H1 (cell line): ENCODE results near the gene SLC7A14. TPM values are rescaled to one million over a fixed set of nuclear protein-coding genes. Genes with fewer than 3 reads are reported as not detected.

Source experiments
- CTCF ChIA-PET: fragments of 300-600 bp; sonication (Branson Sonifier 250); formaldehyde crosslinking; loops from one replicate; lab custom pipeline; 2021; ENCODE audit not compliant: partially characterized antibody; lab: Charles Lee
- POLR2A ChIA-PET: fragments of 300-600 bp; sonication (Branson Sonifier 250); formaldehyde crosslinking; loops from one replicate; lab custom pipeline; 2021; ENCODE audit warnings: inconsistent platforms; ENCODE audit not compliant: partially characterized antibody; lab: Charles Lee
- DNase-seq, 2 experiments: peaks; one replicate each; pipeline versions ENCODE4 v3.0.0 to v3.0.0-alpha.2; 2010 to 2022; ENCODE audit warnings: low spot score in 2 of 2, low read depth in 1 of 2, mixed read lengths in 1 of 2
- FAIRE-seq: peaks from 2 replicates; lab custom pipeline; 2011; peaks lifted over from hg19 to GRCh38; lab: Jason Lieb, UNC
- H2AFZ ChIP-seq: 2 replicates; pipeline ENCODE4 v1.8.1; 2012; ENCODE audit warnings: low read length, inconsistent platforms
- H2AK5ac ChIP-seq: 2 replicates; pipeline ENCODE4 v1.6.1; 2013; ENCODE audit warnings: low read depth, low read length
- H2BK120ac ChIP-seq: replicated peaks from 2 replicates; pipeline ENCODE3; 2013; ENCODE audit warnings: low read depth, low read length, inconsistent platforms
- H2BK12ac ChIP-seq: 2 replicates; pipeline ENCODE4 v1.6.1; 2013; ENCODE audit warnings: low read depth, low read length
- H2BK15ac ChIP-seq: 2 replicates; pipeline ENCODE4 v1.6.1; 2013; ENCODE audit warnings: low read length
- H2BK20ac ChIP-seq: 2 replicates; pipeline ENCODE4 v1.6.1; 2013; ENCODE audit warnings: low read length
- H2BK5ac ChIP-seq: 2 replicates; pipeline ENCODE4 v1.6.1; 2013; ENCODE audit warnings: low read depth, low read length
- H3K14ac ChIP-seq: 2 replicates; pipeline ENCODE4 v1.6.1; 2013; ENCODE audit warnings: inconsistent platforms; ENCODE audit not compliant: insufficient read length
- H3K18ac ChIP-seq: 2 replicates; pipeline ENCODE4 v1.6.1; 2013; ENCODE audit warnings: low read length; ENCODE audit errors: extremely low read depth
- H3K23ac ChIP-seq: 2 replicates; pipeline ENCODE4 v1.6.1; 2013; ENCODE audit warnings: inconsistent platforms; ENCODE audit not compliant: insufficient read length
- H3K23me2 ChIP-seq: 2 replicates; pipeline ENCODE4 v1.6.1; 2013; ENCODE audit warnings: low read depth, low read length
- H3K27ac ChIP-seq: 2 replicates; pipeline ENCODE4 v1.6.1; 2011; ENCODE audit warnings: low read depth, low read length, inconsistent platforms
- H3K27me3 ChIP-seq, 4 experiments: replicated peaks in 1 of 4; 1 replicate in 1 of 4; 2 replicates in 3 of 4; pipeline versions ENCODE4 v1.6.1 to v1.8.1; 2011 to 2013; ENCODE audit warnings: low read length in 3 of 4, mild to moderate bottlenecking in 3 of 4, inconsistent platforms in 2 of 4, mixed read lengths in 2 of 4, moderate library complexity in 1 of 4; ENCODE audit not compliant: control insufficient read depth in 3 of 4, insufficient read depth in 3 of 4; ENCODE audit errors: extremely low read depth in 1 of 4
- H3K36me3 ChIP-seq, 4 experiments: 2 replicates each; pipeline versions ENCODE4 v1.6.1 to v1.8.1; 2011 to 2013; ENCODE audit warnings: mild to moderate bottlenecking in 4 of 4, low read length in 3 of 4, moderate library complexity in 2 of 4, control low read depth in 1 of 4, inconsistent platforms in 1 of 4; ENCODE audit not compliant: insufficient read depth in 4 of 4, control insufficient read depth in 2 of 4
- H3K4ac ChIP-seq: replicated peaks from 2 replicates; pipeline ENCODE3; 2013; ENCODE audit warnings: low read length, low read depth, mixed read lengths, inconsistent platforms; ENCODE audit not compliant: insufficient read length
- H3K4me1 ChIP-seq, 4 experiments: replicated peaks in 1 of 4; 1 replicate in 1 of 4; 2 replicates in 3 of 4; pipeline versions ENCODE4 v1.6.1 to v1.8.1; 2011 to 2013; ENCODE audit warnings: low read length in 3 of 4, inconsistent platforms in 2 of 4, mixed read lengths in 1 of 4; ENCODE audit not compliant: insufficient read depth in 4 of 4, control insufficient read depth in 3 of 4
- H3K4me2 ChIP-seq, 2 experiments: 2 replicates each; pipeline versions ENCODE4 v1.6.1 to v1.8.1; 2011 to 2013; ENCODE audit warnings: low read depth in 2 of 2, low read length in 2 of 2, control low read depth in 1 of 2, inconsistent platforms in 1 of 2, mild to moderate bottlenecking in 1 of 2; ENCODE audit not compliant: insufficient read depth in 1 of 2
- H3K4me3 ChIP-seq, 4 experiments: fragments of 200-600, 300-600 bp in 1 of 4; sonication (generic), shearing (Covaris generic), sonication (Bioruptor Twin) in 1 of 4; 2 replicates each; pipeline versions ENCODE4 v1.5.1 to v1.8.1; 2011 to 2016; ENCODE audit warnings: low read length in 4 of 4, low read depth in 3 of 4, control low read depth in 2 of 4, inconsistent platforms in 2 of 4, mild to moderate bottlenecking in 2 of 4, mixed read lengths in 1 of 4, moderate library complexity in 1 of 4; ENCODE audit not compliant: insufficient read depth in 2 of 4; ENCODE audit errors: extremely low read depth in 1 of 4
- H3K56ac ChIP-seq: replicated peaks from 2 replicates; pipeline ENCODE3; 2013; ENCODE audit warnings: low read depth, mild to moderate bottlenecking, mixed read lengths, low read length, inconsistent platforms; ENCODE audit not compliant: insufficient read length
- H3K79me1 ChIP-seq: 2 replicates; pipeline ENCODE4 v1.6.1; 2013; ENCODE audit warnings: low read depth, low read length, control low read depth
- H3K79me2 ChIP-seq, 2 experiments: 2 replicates each; pipeline versions ENCODE4 v1.6.1 to v1.8.1; 2012 to 2013; ENCODE audit warnings: low read length in 2 of 2, mild to moderate bottlenecking in 2 of 2, inconsistent platforms in 1 of 2; ENCODE audit not compliant: insufficient read depth in 2 of 2, control insufficient read depth in 1 of 2
- H3K9ac ChIP-seq, 4 experiments: replicated peaks in 1 of 4; 1 replicate in 1 of 4; 2 replicates in 3 of 4; pipeline versions ENCODE4 v1.6.1 to v1.8.1; 2011 to 2013; ENCODE audit warnings: low read depth in 3 of 4, low read length in 3 of 4, control low read depth in 2 of 4, mild to moderate bottlenecking in 2 of 4, moderate library complexity in 2 of 4, inconsistent platforms in 1 of 4; ENCODE audit errors: extremely low read depth in 1 of 4
- H3K9me3 ChIP-seq, 2 experiments: 2 replicates each; pipeline versions ENCODE4 v1.6.1 to v1.8.1; 2012 to 2013; ENCODE audit warnings: mild to moderate bottlenecking in 2 of 2, moderate library complexity in 2 of 2, control low read depth in 1 of 2, inconsistent platforms in 1 of 2, low read depth in 1 of 2, low read length in 1 of 2, mixed read lengths in 1 of 2; ENCODE audit not compliant: insufficient read depth in 2 of 2
- H4K20me1 ChIP-seq, 2 experiments: replicated peaks in 1 of 2; 2 replicates each; pipeline versions ENCODE3 to v1.8.1; 2011 to 2013; ENCODE audit warnings: inconsistent platforms in 2 of 2, low read length in 2 of 2, mild to moderate bottlenecking in 1 of 2; ENCODE audit not compliant: insufficient read depth in 2 of 2, control insufficient read depth in 1 of 2
- H4K5ac ChIP-seq: 2 replicates; pipeline ENCODE4 v1.6.1; 2013; ENCODE audit warnings: low read length, low read depth, mixed read lengths, inconsistent platforms; ENCODE audit not compliant: insufficient read length
- H4K8ac ChIP-seq: 2 replicates; pipeline ENCODE4 v1.8.0; 2013; ENCODE audit warnings: mild to moderate bottlenecking, moderate library complexity, low read length, inconsistent platforms; ENCODE audit not compliant: insufficient read depth; ENCODE audit errors: extremely low read depth
- H4K91ac ChIP-seq: replicated peaks from 2 replicates; pipeline ENCODE3; 2013; ENCODE audit warnings: low read length, mixed read lengths, inconsistent platforms; ENCODE audit not compliant: insufficient read length
- ATF2 ChIP-seq: IDR thresholded peaks from 2 replicates; pipeline ENCODE4 v1.6.1; 2012; ENCODE audit warnings: low read length, inconsistent platforms
- HDAC6 ChIP-seq: IDR thresholded peaks from one replicate; pipeline ENCODE4 v1.7.1; 2012; ENCODE audit warnings: low read depth, mild to moderate bottlenecking, inconsistent platforms, low read length, moderate library complexity
- WGBS, 2 experiments: shearing (Covaris generic) in 1 of 2; methylation state at CpG; one replicate each; pipeline versions ENCODE4 v1.1.6 to v1.1.7; 2013 to 2015; ENCODE audit warnings: low lambda C conversion rate in 2 of 2, mixed read lengths in 2 of 2, inconsistent platforms in 1 of 2, low coverage in 1 of 2, missing lambda C conversion rate in 1 of 2; ENCODE audit not compliant: insufficient replicate concordance in 2 of 2, insufficient coverage in 1 of 2, insufficient read length in 1 of 2; ENCODE audit errors: extremely low coverage in 1 of 2, missing lambda C conversion rate in 1 of 2; 5-methylcytosine and 5-hydroxymethylcytosine counted together
- polyA plus RNA-seq, 7 experiments: library from polyadenylated mRNA; depleted of rRNA in 3 of 7; stranded (reverse) in 5 of 7; unstranded in 2 of 7; fragments of >200 nt in 5 of 7; fragments of 200-250 nt in 2 of 7; gene quantifications; 1 replicate in 5 of 7; 2 replicates in 1 of 7; 4 replicates in 1 of 7; pipeline versions ENCODE4 v1.2.1 to v1.2.3, GENCODE V29; 2011 to 2013; ENCODE audit warnings: missing spikeins in 2 of 7, mixed read lengths in 2 of 7
- total RNA-seq: library from RNA; stranded (reverse); fragmentation: NEBNext Ultra II Directional; extraction: Animal tissue kit (Norgen Biotek cat#: 25700); gene quantifications from 2 replicates; pipeline ENCODE4 v1.2.1, GENCODE V29; 2021

SLC7A14 gene
- total and polyA plus RNA-seq, 2 of the 8 experiments (the other 6 are each of a cell fraction or from before 2014, with no cell fraction given): 0.21 to 0.95 TPM

GRCh38 chr3:170529912-170530311, 56.0 kb downstream of the SLC7A14 start:
- H3K4me2 ChIP-seq: no peak overlapping the region
- FAIRE-seq (no peak), DNase-seq (no peak)
- H2BK12ac ChIP-seq: no peak overlapping the region
- H3K79me1 ChIP-seq: no peaks in the 10 kb centered on the region
- H4K91ac ChIP-seq: no peak overlapping the region
- H3K14ac ChIP-seq: no peak overlapping the region
- 85% methylated on average over 4 of the region's 4 CpGs; no CpG with 5 or more reads in 1 of the 2 experiments for WGBS, 2 experiments
- no peak overlapping the region for H2BK15ac ChIP-seq
- H3K23me2 ChIP-seq: no peaks in the 10 kb centered on the region
- no peak overlapping the region for H2AFZ ChIP-seq
- peaks cover 0 to 4% (median 1%) of the 10 kb centered on the region in 4 experiments; a peak in 1 of 7 replicates for H3K4me1 ChIP-seq
- H3K9ac ChIP-seq: no peak overlapping the region
- H2BK5ac ChIP-seq: no peak overlapping the region
- H3K23ac ChIP-seq: no peak overlapping the region
- H3K4me3 ChIP-seq: no peak overlapping the region
- no peak overlapping the region for H3K18ac ChIP-seq
- H2BK120ac ChIP-seq: no peak overlapping the region
- H2BK20ac ChIP-seq: no peak overlapping the region
- H3K36me3 ChIP-seq: no peaks in the 10 kb centered on the region
- no peak overlapping the region for H4K8ac ChIP-seq
- H3K27ac ChIP-seq: no peak overlapping the region
- H4K5ac ChIP-seq: no peak overlapping the region
- H3K79me2 ChIP-seq: no peaks in the 10 kb centered on the region
- H4K20me1 ChIP-seq: no peaks in the 10 kb centered on the region
- H3K9me3 ChIP-seq: no peaks in the 10 kb centered on the region
- H3K56ac ChIP-seq: no peak overlapping the region
- no peak overlapping the region for H2AK5ac ChIP-seq
- CTCF ChIA-PET: interaction anchor here (0.7 to 2.0 kb wide), 4 partner anchors 12 to 279 kb away, joined by 3 to 6 read pairs (median 3); no protein-coding TSS in a partner anchor
- no peaks in the 10 kb centered on the region for H3K27me3 ChIP-seq
- POLR2A ChIA-PET: no interaction called here
- H3K4ac ChIP-seq: no peak overlapping the region
- TF ChIP-seq HDAC6 (no peak), ATF2 (no peak)
